Upper lobe of left lung (tissue), 6 donors: ENCODE data around the gene ISOC1. TPM values are rescaled to one million over a fixed set of nuclear protein-coding genes. Genes with fewer than 3 reads are reported as not detected.

Experiments
- ATAC-seq, 2 donors: fragments of 200-7000 bp; cut with Tn5 transposase; one replicate each; pipeline ENCODE4 v1.9.1; 2022; ENCODE audit warnings: mild to moderate bottlenecking in 2 of 2, moderate library complexity in 2 of 2; ENCODE audit not compliant: low FRiP score in 2 of 2
- DNase-seq, 2 donors: peaks; one replicate each; pipeline ENCODE4 v3.0.0-alpha.2; 2019 to 2020
- H3K27ac ChIP-seq, 4 donors: fragments of 200-600 bp; sonication (generic); one replicate each; pipeline ENCODE4 v1.5.1; 2016 to 2019
- H3K27me3 ChIP-seq, 4 donors: fragments of 200-600 bp; sonication (generic); one replicate each; pipeline ENCODE4 v1.5.1; 2017 to 2019
- H3K36me3 ChIP-seq, 4 donors: fragments of 200-600 bp; sonication (generic); one replicate each; pipeline ENCODE4 v1.5.1; 2016 to 2019
- H3K4me1 ChIP-seq, 4 donors: fragments of 200-600 bp; sonication (generic); one replicate each; pipeline ENCODE4 v1.5.1; 2018 to 2019
- H3K4me3 ChIP-seq, 4 donors: fragments of 200-600 bp; sonication (generic); one replicate each; pipeline ENCODE4 v1.5.1; 2017 to 2019; ENCODE audit warnings: mild to moderate bottlenecking in 2 of 4, moderate library complexity in 1 of 4
- H3K9me3 ChIP-seq, 4 donors: fragments of 200-600 bp; sonication (generic); one replicate each; pipeline ENCODE4 v1.5.1; 2018 to 2019
- CTCF ChIP-seq, 6 experiments: fragments of 450-650 bp in 4 of 6; fragments of 200-600 bp in 2 of 6; sonication (generic) in 2 of 6; IDR thresholded peaks; one replicate each; pipeline ENCODE4 v1.5.1; 2016 to 2019; ENCODE audit warnings: antibody characterized with exemption in 6 of 6
- EP300 ChIP-seq, 4 donors: sonication (generic); formaldehyde crosslinking; IDR thresholded peaks; one replicate each; pipeline ENCODE4 v1.5.1; 2017; ENCODE audit warnings: antibody characterized with exemption in 4 of 4, control low read depth in 2 of 4
- POLR2A ChIP-seq, 4 donors: fragments of 450-650 bp; IDR thresholded peaks; one replicate each; pipeline ENCODE4 v1.5.1; 2016 to 2017; ENCODE audit warnings: antibody characterized with exemption in 4 of 4, mild to moderate bottlenecking in 2 of 4
- POLR2AphosphoS5 ChIP-seq, 2 donors: sonication (generic); formaldehyde crosslinking; IDR thresholded peaks; one replicate each; pipeline ENCODE4 v1.5.1; 2017; ENCODE audit warnings: antibody characterized with exemption in 2 of 2
- WGBS, 2 donors: methylation state at CpG; one replicate each; pipeline ENCODE4 v1.1.5; 2017 to 2018; 5-methylcytosine and 5-hydroxymethylcytosine counted together
- total RNA-seq, 6 donors: library from RNA; depleted of rRNA in 4 of 6; stranded (reverse); fragments of >200 nt in 4 of 6; gene quantifications; one replicate each; pipeline versions ENCODE4 v1.1.0 to v1.2.1, GENCODE V29; 2016 to 2021
- donor health status: DM: no; HTN: no; CAD: no; lungs with moderate emphysema.
- donor health status: DM: no; HTN: yes; CAD: no; lungs with severe emphysema.

Gene ISOC1
- total RNA-seq, 6 donors from 2014 or later = 6.3 to 37.9 (median 20.9) TPM

GRCh38 chr5:129118405-129118804 lies 23.9 kb downstream of the ISOC1 start:
- Histone ChIP-seq H3K27ac (no peak overlapping the region), H3K27me3 (no peaks in the 10 kb centered on the region), H3K36me3 (peaks cover 0 to under 1% (median 0%) of the 10 kb centered on the region in 4 donors), H3K4me1 (no peaks in the 10 kb centered on the region), H3K4me3 (no peak overlapping the region), H3K9me3 (no peaks in the 10 kb centered on the region)
- ATAC-seq (no peak), DNase-seq (no peak)
- TF ChIP-seq POLR2AphosphoS5 (IDR thresholded peaks at IDR 0.05) = no peak
- TF ChIP-seq CTCF (IDR thresholded peaks at IDR 0.05) = no peak
- no peak for TF ChIP-seq POLR2A (IDR thresholded peaks at IDR 0.05)
- TF ChIP-seq EP300 (IDR thresholded peaks at IDR 0.05) = no peak

- no peaks in the 10 kb centered on the region for H3K27me3 ChIP-seq
- DNase-seq (no peak), ATAC-seq (no peak)
- no peak overlapping the region for H3K27ac ChIP-seq
- TF ChIP-seq EP300 (IDR thresholded peaks at IDR 0.05) (no peak), POLR2A (IDR thresholded peaks at IDR 0.05) (no peak), CTCF (IDR thresholded peaks at IDR 0.05) (no peak), POLR2AphosphoS5 (IDR thresholded peaks at IDR 0.05) (no peak)
- H3K9me3 ChIP-seq = no peaks in the 10 kb centered on the region
- no peak overlapping the region for H3K4me3 ChIP-seq
- no peaks in the 10 kb centered on the region for H3K4me1 ChIP-seq
- H3K36me3 ChIP-seq = no peaks in the 10 kb centered on the region
- WGBS, 2 donors = 72 to 84% methylated on average over 2 of the region's 2 CpGs
Observed at GRCh38 chr5:129118826-129119225, 24.3 kb downstream of the ISOC1 start.

GRCh38 chr5:129120158-129120581 lies 25.6 kb downstream of the ISOC1 start:
- TF ChIP-seq POLR2AphosphoS5 (IDR thresholded peaks at IDR 0.05) (no peak), EP300 (IDR thresholded peaks at IDR 0.05) (no peak), POLR2A (IDR thresholded peaks at IDR 0.05) (no peak), CTCF (IDR thresholded peaks at IDR 0.05) (no peak)
- ATAC-seq = peak in 1 of 2 donors; percentile 19
- 91% methylated on average over 3 of the region's 3 CpGs for WGBS, 2 donors
- no peak overlapping the region for H3K4me3 ChIP-seq
- no peaks in the 10 kb centered on the region for H3K4me1 ChIP-seq
- no peak overlapping the region for H3K27ac ChIP-seq
- DNase-seq = no peak
- no peaks in the 10 kb centered on the region for H3K27me3 ChIP-seq
- no peaks in the 10 kb centered on the region for H3K36me3 ChIP-seq
- H3K9me3 ChIP-seq = no peaks in the 10 kb centered on the region

- Histone ChIP-seq H3K27ac (no peak overlapping the region), H3K27me3 (no peaks in the 10 kb centered on the region), H3K4me3 (no peak overlapping the region), H3K36me3 (no peaks in the 10 kb centered on the region), H3K4me1 (no peaks in the 10 kb centered on the region), H3K9me3 (no peaks in the 10 kb centered on the region)
- no peak for TF ChIP-seq POLR2AphosphoS5 (IDR thresholded peaks at IDR 0.05)
- no peak for TF ChIP-seq CTCF (IDR thresholded peaks at IDR 0.05)
- TF ChIP-seq EP300 (IDR thresholded peaks at IDR 0.05) = no peak
- no peak for TF ChIP-seq POLR2A (IDR thresholded peaks at IDR 0.05)
- no peak for ATAC-seq
- DNase-seq = no peak
Observed at GRCh38 chr5:129122560-129122959, 28.0 kb downstream of the ISOC1 start.

GRCh38 chr5:129124608-129125007 lies 30.1 kb downstream of the ISOC1 start:
- WGBS, 2 donors = 90 to 100% methylated on average over 1 of the region's 1 CpG

More at GRCh38 chr5:129124608-129125007, 30.1 kb downstream of the ISOC1 start:
- no peaks in the 10 kb centered on the region for H3K9me3 ChIP-seq
- DNase-seq (no peak), ATAC-seq (no peak)
- no peak overlapping the region for H3K4me3 ChIP-seq
- H3K27me3 ChIP-seq = no peaks in the 10 kb centered on the region
- no peak for TF ChIP-seq POLR2AphosphoS5 (IDR thresholded peaks at IDR 0.05)
- H3K36me3 ChIP-seq = no peaks in the 10 kb centered on the region
- H3K4me1 ChIP-seq = no peaks in the 10 kb centered on the region
- no peak overlapping the region for H3K27ac ChIP-seq
